Measurements from ENCODE around the gene CACTIN.
A peak's percentile ranks its signal among the peaks of the same experiment; 100 is the strongest.

The CACTIN gene

GRCh38 chr19:3659746-3660112 lies 33.1 kb upstream of the CACTIN start:
- H3K9me3 ChIP-seq (ENCODE audit: severe bottlenecking) = no peaks in the 10 kb centered on the region
- DNase-seq = no peak
- H3K27ac ChIP-seq = peak overlapping the region; percentile 99
- H3K36me3 ChIP-seq = peaks cover 94% of the 10 kb centered on the region
- no peak overlapping the region for H3K4me3 ChIP-seq (ENCODE audit: low read depth, low read length)
- TF ChIP-seq CTCF (IDR thresholded peaks at IDR 0.05; ENCODE audit: low read depth, low read length) = no peak
- no peaks in the 10 kb centered on the region for H3K27me3 ChIP-seq (ENCODE audit: insufficient read depth, low read depth, severe bottlenecking)

- DNase-seq = peak; percentile 46
- Histone ChIP-seq H3K4me3 (ENCODE audit: low read depth, low read length) (no peak overlapping the region), H3K36me3 (peaks cover 94% of the 10 kb centered on the region), H3K9me3 (ENCODE audit: severe bottlenecking) (no peaks in the 10 kb centered on the region), H3K27me3 (ENCODE audit: insufficient read depth, low read depth, severe bottlenecking) (no peaks in the 10 kb centered on the region), H3K27ac (peak overlapping the region; percentile 99)
- TF ChIP-seq CTCF (IDR thresholded peaks at IDR 0.05; ENCODE audit: low read depth, low read length) = no peak
These were observed 32.5 kb upstream of the CACTIN start for GRCh38 chr19:3658870-3659745.

GRCh38 chr19:3658004-3658869 lies 31.6 kb upstream of the CACTIN start:
- peak; percentile 43 for DNase-seq
- H3K36me3 ChIP-seq = peaks cover 94% of the 10 kb centered on the region
- H3K27ac ChIP-seq = peak overlapping the region; percentile 99
- H3K4me3 ChIP-seq (ENCODE audit: low read depth, low read length) = no peak overlapping the region
- no peak for TF ChIP-seq CTCF (IDR thresholded peaks at IDR 0.05; ENCODE audit: low read depth, low read length)
- no peaks in the 10 kb centered on the region for H3K9me3 ChIP-seq (ENCODE audit: severe bottlenecking)
- H3K27me3 ChIP-seq (ENCODE audit: insufficient read depth, low read depth, severe bottlenecking) = no peaks in the 10 kb centered on the region

GRCh38 chr19:3657395-3657769 lies 30.8 kb upstream of the CACTIN start:
- H3K4me3 ChIP-seq (ENCODE audit: low read depth, low read length) = no peak overlapping the region
- no peak for DNase-seq
- H3K9me3 ChIP-seq (ENCODE audit: severe bottlenecking) = no peaks in the 10 kb centered on the region
- H3K36me3 ChIP-seq = peaks cover 94% of the 10 kb centered on the region
- no peaks in the 10 kb centered on the region for H3K27me3 ChIP-seq (ENCODE audit: insufficient read depth, low read depth, severe bottlenecking)
- H3K27ac ChIP-seq = peak overlapping the region; percentile 99
- no peak for TF ChIP-seq CTCF (IDR thresholded peaks at IDR 0.05; ENCODE audit: low read depth, low read length)

- Histone ChIP-seq H3K27me3 (ENCODE audit: insufficient read depth, low read depth, severe bottlenecking) (no peaks in the 10 kb centered on the region), H3K9me3 (ENCODE audit: severe bottlenecking) (no peaks in the 10 kb centered on the region), H3K27ac (peak overlapping the region; percentile 99), H3K4me3 (ENCODE audit: low read depth, low read length) (no peak overlapping the region), H3K36me3 (peaks cover 94% of the 10 kb centered on the region)
- TF ChIP-seq CTCF (IDR thresholded peaks at IDR 0.05; ENCODE audit: low read depth, low read length) = peak; percentile 39; the same call in 1 of the 2 replicates
- no peak for DNase-seq
These were observed 30.3 kb upstream of the CACTIN start for GRCh38 chr19:3656747-3657394.
